HEK293 (cell line): Measurements from ENCODE around the gene HRG.

ENCODE experiments used
- CTCF ChIA-PET: fragments of 350-600 bp; formaldehyde crosslinking; extraction: SDS; loops from one replicate; lab custom pipeline; 2021; ENCODE audit warnings: antibody characterized with exemption; lab: Yijun Ruan, JAX
- POLR2A ChIA-PET: fragments of 300-600 bp; formaldehyde crosslinking; extraction: SDS; loops from one replicate; lab custom pipeline; 2020; ENCODE audit warnings: antibody characterized with exemption, inconsistent platforms; lab: Yijun Ruan, JAX
- H3K27ac ChIP-seq: fragments of 200-500 bp; sonication (Bioruptor generic); 2 replicates; pipeline ENCODE4 v1.5.1; 2014; ENCODE audit warnings: low read depth, low read length, control low read depth, inconsistent platforms; ENCODE audit errors: extremely low read depth
- H3K36me3 ChIP-seq, 2 experiments: fragments of 200-500 bp in 1 of 2; sonication (Bioruptor generic) in 1 of 2; 1 replicate in 1 of 2; 2 replicates in 1 of 2; pipeline ENCODE4 v1.5.1; 2014 to 2017; ENCODE audit warnings: inconsistent platforms in 2 of 2, low read length in 2 of 2; ENCODE audit not compliant: control insufficient read depth in 2 of 2, insufficient read depth in 1 of 2
- H3K4me1 ChIP-seq: fragments of 200-500 bp; sonication (Bioruptor generic); 2 replicates; pipeline ENCODE4 v1.5.1; 2014; ENCODE audit warnings: mild to moderate bottlenecking, low read length, inconsistent platforms; ENCODE audit not compliant: control insufficient read depth, insufficient read depth
- H3K4me3 ChIP-seq: 2 replicates; pipeline ENCODE4 v1.5.1; 2011; ENCODE audit warnings: low read depth, mild to moderate bottlenecking, control low read depth, low read length, moderate library complexity
- H3K9me3 ChIP-seq: fragments of 200-500 bp; sonication (Bioruptor generic); 2 replicates; pipeline ENCODE4 v1.5.1; 2014; ENCODE audit warnings: low read depth, low read length, inconsistent platforms; ENCODE audit not compliant: control insufficient read depth, insufficient read depth
- AEBP2 ChIP-seq: fragments of 450-650 bp; formaldehyde crosslinking; IDR thresholded peaks from 2 replicates; pipeline ENCODE4 v1.5.1; 2016; ENCODE audit warnings: missing biosample characterization, missing genetic modification characterization, borderline replicate concordance
- FEZF1 ChIP-seq: fragments of 450-650 bp; formaldehyde crosslinking; IDR thresholded peaks from 2 replicates; pipeline ENCODE4 v1.5.1; 2016; ENCODE audit warnings: missing biosample characterization, missing genetic modification characterization
- GFI1B ChIP-seq: fragments of 450-650 bp; formaldehyde crosslinking; IDR thresholded peaks from 2 replicates; pipeline ENCODE4 v1.5.1; 2016; ENCODE audit warnings: missing biosample characterization, missing genetic modification characterization
- GLI4 ChIP-seq: fragments of 450-650 bp; formaldehyde crosslinking; IDR thresholded peaks from 2 replicates; pipeline ENCODE4 v1.5.1; 2016; ENCODE audit warnings: missing biosample characterization, missing genetic modification characterization
- HOXA7 ChIP-seq: sonication (generic); formaldehyde crosslinking; IDR thresholded peaks from 2 replicates; pipeline ENCODE4 v1.8.1; 2022; ENCODE audit warnings: missing genetic modification reagents, borderline replicate concordance
- KLF9 ChIP-seq: fragments of 450-650 bp; formaldehyde crosslinking; IDR thresholded peaks from 2 replicates; pipeline ENCODE4 v1.5.1; 2016; ENCODE audit warnings: missing biosample characterization, missing genetic modification characterization, low read depth
- MEIS1 ChIP-seq: sonication (generic); formaldehyde crosslinking; IDR thresholded peaks from 2 replicates; pipeline ENCODE4 v1.8.1; 2022; ENCODE audit warnings: missing genetic modification reagents, mild to moderate bottlenecking, borderline replicate concordance
- MYNN ChIP-seq: fragments of 450-650 bp; formaldehyde crosslinking; IDR thresholded peaks from 2 replicates; pipeline ENCODE4 v1.5.1; 2016; ENCODE audit warnings: missing biosample characterization, missing genetic modification characterization, borderline replicate concordance
- SETDB1 ChIP-seq: IDR thresholded peaks from one replicate; pipeline ENCODE4 v1.6.1; 2017; ENCODE audit warnings: mild to moderate bottlenecking, low read length, moderate library complexity, mixed read lengths; ENCODE audit not compliant: insufficient read length
- SP2 ChIP-seq: fragments of 450-650 bp; formaldehyde crosslinking; IDR thresholded peaks from 2 replicates; pipeline ENCODE4 v1.5.1; 2016; ENCODE audit warnings: missing biosample characterization, missing genetic modification characterization
- ZBTB48 ChIP-seq: fragments of 450-650 bp; formaldehyde crosslinking; IDR thresholded peaks from 2 replicates; pipeline ENCODE4 v1.5.1; 2016; ENCODE audit warnings: missing biosample characterization, missing genetic modification characterization
- ZBTB7A ChIP-seq: fragments of 450-650 bp; formaldehyde crosslinking; IDR thresholded peaks from 2 replicates; pipeline ENCODE4 v1.5.1; 2016; ENCODE audit warnings: low read depth, missing biosample characterization, missing genetic modification characterization
- ZFP3 ChIP-seq: fragments of 450-650 bp; formaldehyde crosslinking; IDR thresholded peaks from 2 replicates; pipeline ENCODE4 v1.5.1; 2016; ENCODE audit warnings: low read depth, missing biosample characterization, missing genetic modification characterization
- ZNF121 ChIP-seq: fragments of 450-650 bp; formaldehyde crosslinking; IDR thresholded peaks from 2 replicates; pipeline ENCODE4 v1.5.1; 2016; ENCODE audit warnings: missing biosample characterization, missing genetic modification characterization
- ZNF146 ChIP-seq: fragments of 450-650 bp; formaldehyde crosslinking; IDR thresholded peaks from 2 replicates; pipeline ENCODE4 v1.5.1; 2016; ENCODE audit warnings: missing biosample characterization, missing genetic modification characterization
- ZNF175 ChIP-seq: fragments of 450-650 bp; formaldehyde crosslinking; IDR thresholded peaks from 2 replicates; pipeline ENCODE4 v1.5.1; 2016; ENCODE audit warnings: missing biosample characterization, missing genetic modification characterization
- ZNF223 ChIP-seq: fragments of 450-650 bp; formaldehyde crosslinking; IDR thresholded peaks from 2 replicates; pipeline ENCODE4 v1.5.1; 2016; ENCODE audit warnings: missing biosample characterization, missing genetic modification characterization
- ZNF239 ChIP-seq: fragments of 450-650 bp; formaldehyde crosslinking; IDR thresholded peaks from 2 replicates; pipeline ENCODE4 v1.5.1; 2016; ENCODE audit warnings: missing biosample characterization, missing genetic modification characterization
- ZNF311 ChIP-seq: fragments of 450-650 bp; formaldehyde crosslinking; IDR thresholded peaks from 2 replicates; pipeline ENCODE4 v1.5.1; 2017; ENCODE audit warnings: missing biosample characterization, missing genetic modification characterization, borderline replicate concordance
- ZNF37A ChIP-seq: fragments of 450-650 bp; IDR thresholded peaks from 2 replicates; pipeline ENCODE4 v1.5.1; 2018; ENCODE audit warnings: missing biosample characterization, missing genetic modification characterization
- ZNF423 ChIP-seq: fragments of 450-650 bp; formaldehyde crosslinking; IDR thresholded peaks from 2 replicates; pipeline ENCODE4 v1.5.1; 2016; ENCODE audit warnings: missing biosample characterization, missing genetic modification characterization
- ZNF513 ChIP-seq: fragments of 450-650 bp; IDR thresholded peaks from 2 replicates; pipeline ENCODE4 v1.5.1; 2018; ENCODE audit warnings: missing biosample characterization, missing genetic modification characterization
- ZNF529 ChIP-seq: fragments of 450-650 bp; formaldehyde crosslinking; IDR thresholded peaks from 2 replicates; pipeline ENCODE4 v1.5.1; 2017; ENCODE audit warnings: missing genetic modification characterization, missing biosample characterization; ENCODE audit not compliant: insufficient replicate concordance
- ZNF623 ChIP-seq: fragments of 450-650 bp; formaldehyde crosslinking; IDR thresholded peaks from 2 replicates; pipeline ENCODE4 v1.5.1; 2016; ENCODE audit warnings: missing biosample characterization, missing genetic modification characterization
- ZNF707 ChIP-seq: fragments of 450-650 bp; formaldehyde crosslinking; IDR thresholded peaks from 2 replicates; pipeline ENCODE4 v1.5.1; 2016; ENCODE audit warnings: missing biosample characterization, missing genetic modification characterization
- ZNF776 ChIP-seq: fragments of 450-650 bp; formaldehyde crosslinking; IDR thresholded peaks from 2 replicates; pipeline ENCODE4 v1.5.0; 2017; ENCODE audit warnings: missing biosample characterization, missing genetic modification characterization, borderline replicate concordance
- ZNF791 ChIP-seq: fragments of 450-650 bp; formaldehyde crosslinking; IDR thresholded peaks from 2 replicates; pipeline ENCODE4 v1.5.1; 2016; ENCODE audit warnings: missing biosample characterization, missing genetic modification characterization
- ZSCAN5A ChIP-seq: fragments of 450-650 bp; formaldehyde crosslinking; IDR thresholded peaks from 2 replicates; pipeline ENCODE4 v1.5.1; 2016; ENCODE audit warnings: missing biosample characterization, missing genetic modification characterization
- TF ChIP-seq, protein P1 (sequence below): fragments of 450-650 bp; formaldehyde crosslinking; IDR thresholded peaks from 2 replicates; pipeline ENCODE4 v1.5.1; 2016; ENCODE audit warnings: missing biosample characterization, missing genetic modification characterization, low read depth

HRG gene

DNA sequence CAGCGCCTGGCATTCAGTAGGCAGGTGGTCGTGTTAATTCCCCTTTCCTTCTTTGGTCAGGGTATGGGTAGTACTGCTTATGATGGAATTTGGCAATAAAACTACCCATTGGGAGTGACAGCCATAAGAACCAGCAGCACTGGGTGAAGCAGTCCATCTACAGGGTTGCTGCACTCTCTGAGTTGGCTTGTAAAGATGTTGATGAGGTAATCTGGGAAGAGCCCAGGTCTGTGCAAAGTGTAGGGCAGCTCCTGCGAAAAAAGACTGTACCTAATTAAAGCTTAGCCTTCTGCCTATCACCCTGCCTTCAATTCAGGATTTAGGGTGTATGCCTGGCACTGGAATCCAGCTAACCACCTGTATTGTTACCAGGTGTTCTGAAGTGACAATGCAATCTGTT is 30.3 kb upstream of the HRG start (continued):
- TF ChIP-seq SETDB1, result no peak
- TF ChIP-seq SP2, result no peak
- TF ChIP-seq ZNF791 (tag by site-specific recombination), result no peak
- no peak for TF ChIP-seq ZNF707 (tag by site-specific recombination)
- TF ChIP-seq ZNF311 (tag by site-specific recombination), result no peak

- no peak overlapping the region for H3K4me3 ChIP-seq
- H3K27ac ChIP-seq, result no peak overlapping the region
- TF ChIP-seq GFI1B (no peak), ZNF223 (no peak), ZNF121 (tag by site-specific recombination) (no peak), ZNF239 (tag by site-specific recombination) (no peak), MYNN (no peak), ZNF175 (tag by site-specific recombination) (no peak), ZSCAN5A (tag by site-specific recombination) (no peak), ZNF623 (tag by site-specific recombination) (no peak), AEBP2 (no peak), ZNF423 (tag by site-specific recombination) (no peak), KLF9 (tag by site-specific recombination) (no peak), ZBTB48 (tag by site-specific recombination) (no peak), ZFP3 (tag by site-specific recombination) (no peak), ZBTB7A (tag by site-specific recombination) (no peak), ZNF37A (tag by site-specific recombination) (no peak), ZNF776 (tag by site-specific recombination) (no peak), FEZF1 (tag by site-specific recombination) (no peak)
- TF ChIP-seq, protein P1, sequence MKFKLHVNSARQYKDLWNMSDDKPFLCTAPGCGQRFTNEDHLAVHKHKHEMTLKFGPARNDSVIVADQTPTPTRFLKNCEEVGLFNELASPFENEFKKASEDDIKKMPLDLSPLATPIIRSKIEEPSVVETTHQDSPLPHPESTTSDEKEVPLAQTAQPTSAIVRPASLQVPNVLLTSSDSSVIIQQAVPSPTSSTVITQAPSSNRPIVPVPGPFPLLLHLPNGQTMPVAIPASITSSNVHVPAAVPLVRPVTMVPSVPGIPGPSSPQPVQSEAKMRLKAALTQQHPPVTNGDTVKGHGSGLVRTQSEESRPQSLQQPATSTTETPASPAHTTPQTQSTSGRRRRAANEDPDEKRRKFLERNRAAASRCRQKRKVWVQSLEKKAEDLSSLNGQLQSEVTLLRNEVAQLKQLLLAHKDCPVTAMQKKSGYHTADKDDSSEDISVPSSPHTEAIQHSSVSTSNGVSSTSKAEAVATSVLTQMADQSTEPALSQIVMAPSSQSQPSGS, result no peak
- H3K4me1 ChIP-seq, result no peaks in the 10 kb centered on the region
- no peaks in the 10 kb centered on the region for H3K36me3 ChIP-seq
- ChIA-PET POLR2A (no interaction called here), CTCF (interaction anchor here (0.5 kb wide), 1 partner anchor 529 kb away, joined by 4 read pairs; no protein-coding TSS in a partner anchor)
- H3K9me3 ChIP-seq, result no peaks in the 10 kb centered on the region
Measured at GRCh38 chr3:186636536-186636935, 29.3 kb upstream of the HRG start.

DNA sequence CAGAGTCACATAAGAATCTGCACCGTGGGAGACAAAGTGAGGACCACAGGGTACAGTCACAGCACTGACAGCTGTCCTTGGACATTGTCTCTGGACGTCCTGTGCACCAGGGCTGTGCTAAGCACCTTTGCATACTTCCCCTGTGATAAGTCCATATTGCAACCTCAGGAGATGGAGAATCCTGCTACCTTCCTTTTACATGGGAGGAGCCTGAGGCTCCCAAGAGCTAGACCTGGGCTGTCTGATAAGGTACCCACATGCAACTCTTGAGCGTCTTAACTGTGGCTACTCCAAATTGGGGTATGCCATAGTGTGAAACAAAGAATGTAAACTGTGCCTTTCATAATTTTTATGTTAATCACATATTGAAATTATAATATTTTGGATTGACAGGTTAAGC is 28.1 kb upstream of the HRG start:
- Histone ChIP-seq H3K27ac (no peak overlapping the region), H3K4me1 (no peaks in the 10 kb centered on the region), H3K9me3 (no peaks in the 10 kb centered on the region), H3K36me3 (no peaks in the 10 kb centered on the region), H3K4me3 (no peak overlapping the region)
- POLR2A ChIA-PET, result no interaction called here
- CTCF ChIA-PET, result interaction anchor here (0.6 kb wide), 1 partner anchor 16 kb away, joined by 3 read pairs; no protein-coding TSS in a partner anchor
- TF ChIP-seq ZNF513 (no peak), MEIS1 (CRISPR knock-in tag) (no peak), ZNF529 (tag by site-specific recombination) (no peak), ZNF146 (tag by site-specific recombination) (no peak), GLI4 (tag by site-specific recombination) (no peak), HOXA7 (CRISPR knock-in tag) (no peak), ZFP3 (tag by site-specific recombination) (no peak)
